HG03457 (cell line): Measurements from ENCODE around the gene ALDH6A1.

Experiments used
- ATAC-seq: cut with Tn5 transposase; IDR thresholded peaks from one replicate; pipeline ENCODE4 v1.9.1; 2021; ENCODE audit warnings: moderate number of reproducible peaks; ENCODE audit not compliant: unreplicated experiment

ALDH6A1 gene

DNA sequence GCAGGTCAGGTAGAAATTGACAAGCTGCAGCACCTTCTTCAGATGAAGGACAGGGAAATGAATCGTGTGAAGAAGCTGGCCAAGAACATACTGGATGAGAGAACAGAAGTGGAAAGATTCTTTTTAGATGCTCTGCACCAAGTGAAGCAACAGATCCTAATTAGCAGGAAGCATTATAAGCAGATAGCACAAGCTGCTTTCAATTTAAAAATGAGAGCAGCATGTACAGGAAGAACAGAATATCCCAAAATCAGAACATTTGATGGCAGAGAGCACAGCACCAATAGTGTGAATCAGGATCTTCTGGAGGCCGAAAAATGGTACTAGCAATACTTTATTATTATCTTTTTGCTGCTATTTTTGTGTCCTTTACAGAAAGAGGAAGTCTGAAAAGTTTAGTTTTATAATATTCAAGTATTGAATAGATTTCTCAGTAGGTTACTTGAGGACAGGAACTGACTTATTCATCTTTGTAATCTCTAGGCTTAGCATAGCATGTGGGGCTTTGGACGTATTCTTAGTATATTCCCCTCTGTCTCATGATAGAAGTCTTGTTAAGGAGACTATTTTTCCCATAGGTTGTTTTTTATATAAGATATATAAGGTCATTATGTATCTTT is 34.3 kb downstream of the ALDH6A1 start:
- no peak for ATAC-seq

GRCh38 chr14:74048281-74048680 is 36.0 kb downstream of the ALDH6A1 start:
- ATAC-seq: no peak

- ATAC-seq: no peak
Measured at GRCh38 chr14:74045522-74045921, 38.7 kb downstream of the ALDH6A1 start.

- no peak for ATAC-seq
Measured at GRCh38 chr14:74042296-74042695, 42.0 kb downstream of the ALDH6A1 start.

GRCh38 chr14:74038020-74038859 is 46.0 kb downstream of the ALDH6A1 start:
- ATAC-seq: no peak

- ATAC-seq: no peak
Measured at GRCh38 chr14:74035556-74035955, 48.7 kb downstream of the ALDH6A1 start.

- no peak for ATAC-seq
Measured at GRCh38 chr14:74034572-74034971, 49.7 kb downstream of the ALDH6A1 start.

DNA sequence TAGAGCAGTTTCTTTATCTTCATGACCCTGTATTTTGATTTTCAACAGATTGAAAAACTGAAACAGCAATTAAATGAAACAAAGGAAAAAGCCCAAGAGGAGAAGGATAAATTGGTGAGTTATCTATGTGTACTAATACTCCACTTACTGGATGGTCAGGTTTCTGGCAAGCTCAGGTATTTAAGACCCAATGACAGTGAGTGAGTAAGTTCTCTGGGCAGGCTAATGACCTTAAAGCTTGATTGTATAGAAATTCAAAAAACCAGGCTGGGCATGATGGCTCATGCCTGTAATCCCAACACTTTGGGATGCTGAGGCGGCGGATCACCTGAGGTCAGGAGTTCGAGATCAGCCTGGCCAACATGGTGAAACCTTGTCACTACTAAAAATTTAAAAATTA is 55.1 kb downstream of the ALDH6A1 start:
- no peak for ATAC-seq

DNA sequence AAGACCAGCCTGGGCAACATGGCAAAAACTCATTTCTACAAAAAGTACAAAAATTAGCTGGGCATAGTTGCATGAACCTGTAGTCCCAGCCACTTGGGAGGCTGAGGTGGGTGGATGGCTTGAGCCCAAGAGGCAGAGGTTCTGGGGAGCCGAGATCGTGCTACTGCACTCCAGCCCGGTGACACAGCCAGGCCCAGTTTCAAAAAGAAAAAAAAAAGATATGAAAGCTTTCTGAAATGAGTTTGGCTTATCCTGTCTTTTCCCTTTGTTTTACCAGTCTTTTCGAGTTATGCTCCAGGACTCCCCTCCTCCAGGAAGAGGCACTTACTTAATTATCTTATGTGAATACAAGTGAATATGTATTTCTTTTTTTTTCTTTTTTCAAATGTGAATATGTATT is 61.9 kb downstream of the ALDH6A1 start:
- no peak for ATAC-seq

DNA sequence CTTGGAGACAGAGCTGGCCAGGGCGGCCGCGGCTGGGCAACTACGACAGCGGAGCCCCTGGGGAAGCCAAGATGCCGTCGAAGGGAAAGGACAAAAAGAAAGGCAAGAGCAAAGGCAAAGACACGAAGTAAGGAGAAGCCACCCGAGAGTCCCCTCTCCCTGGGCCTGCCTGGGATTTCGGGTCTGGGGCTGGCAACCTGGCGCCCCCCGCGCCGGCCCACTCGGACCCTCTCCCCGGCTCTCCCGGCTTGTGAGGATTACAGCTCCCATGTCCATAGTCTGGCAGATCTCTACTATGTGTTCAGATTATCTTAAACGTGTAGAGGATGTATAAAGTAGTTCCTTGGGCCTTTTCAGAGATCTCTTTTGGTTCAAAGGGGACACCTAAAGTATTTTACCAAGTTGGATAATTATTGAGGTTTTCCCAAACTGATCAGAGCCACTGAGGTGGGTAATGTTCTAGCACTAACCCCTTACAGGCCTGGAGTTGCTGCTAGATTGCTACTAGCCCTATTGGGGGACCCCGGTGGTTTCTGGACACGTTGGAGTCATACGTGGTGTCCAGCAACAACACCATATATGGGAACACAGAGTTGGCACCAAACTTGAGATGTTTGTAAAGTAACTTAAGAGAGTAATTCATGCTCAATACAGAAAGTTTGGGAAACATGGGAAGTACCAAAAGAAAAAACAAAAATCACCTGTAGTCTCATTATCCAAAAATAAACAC is 64.7 kb downstream of the ALDH6A1 start:
- no peak for ATAC-seq

GRCh38 chr14:74018586-74019407 is 65.5 kb downstream of the ALDH6A1 start, which contains the start of the genes BBOF1 and ENTPD5:
Gene BBOF1 (plus strand): TSS chr14:74019349. CDS start chr14:74019479, 130 bp downstream.
Gene ENTPD5 (minus strand): TSS chr14:74019288. CDS start chr14:73988102, 31,186 bp downstream.
- ATAC-seq: peak; percentile 68

DNA sequence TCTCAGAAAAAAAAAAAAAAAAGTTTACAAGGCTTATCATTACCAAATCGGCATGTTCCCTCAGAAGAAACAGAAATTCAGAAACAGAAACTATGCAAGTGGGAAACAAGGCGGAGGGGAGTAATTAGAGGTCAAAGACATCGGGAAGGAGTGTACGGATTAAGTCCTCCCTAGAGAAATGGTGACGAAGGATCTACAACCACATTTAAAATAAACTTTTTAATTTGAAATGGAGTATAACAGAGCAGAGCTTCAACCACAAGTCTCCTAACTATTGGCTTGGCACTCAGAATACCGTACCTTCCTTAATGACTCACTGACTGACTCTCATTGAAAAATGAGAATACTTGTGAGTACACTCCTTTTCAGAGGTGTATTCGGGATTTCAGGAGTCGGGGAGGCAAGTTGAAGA is 66.1 kb downstream of the ALDH6A1 start:
- ATAC-seq: no peak

DNA sequence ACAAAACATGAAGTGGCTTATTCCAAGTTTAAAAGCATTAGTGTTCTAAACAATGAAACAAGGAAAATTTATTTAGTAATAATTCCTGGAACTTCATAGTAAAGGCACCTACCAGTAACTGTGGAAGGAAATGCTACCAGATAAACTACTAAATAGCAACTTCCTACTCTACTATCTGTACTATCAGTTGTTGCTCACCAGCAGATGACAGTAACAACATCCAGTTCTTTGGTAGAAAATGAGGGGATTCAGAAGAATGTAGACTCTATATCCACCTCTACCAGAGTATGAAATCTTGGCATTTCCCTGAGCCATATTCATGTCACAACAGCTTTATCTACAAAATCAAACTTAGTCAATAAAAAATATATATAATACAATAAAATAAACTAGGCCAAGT is 68.3 kb downstream of the ALDH6A1 start:
- no peak for ATAC-seq

DNA sequence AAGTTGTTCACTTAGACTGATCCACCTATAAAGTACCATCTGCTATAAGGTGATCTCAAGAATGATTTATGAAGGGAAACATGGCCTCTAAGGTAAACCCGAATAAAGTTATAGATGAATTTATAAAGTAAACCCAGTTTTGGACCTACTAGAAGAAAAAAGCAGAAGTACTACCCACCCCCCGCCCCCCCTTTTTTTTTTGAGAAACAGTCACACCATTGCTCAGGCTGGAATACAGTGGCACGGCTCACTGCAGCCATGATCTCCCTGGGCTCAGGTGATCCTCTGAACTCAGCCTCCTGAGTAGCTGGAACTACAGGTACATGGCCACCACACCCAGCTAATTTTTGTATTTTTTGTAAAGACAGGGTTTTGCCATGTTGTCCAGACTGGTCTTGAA is 69.1 kb downstream of the ALDH6A1 start:
- ATAC-seq: no peak

DNA sequence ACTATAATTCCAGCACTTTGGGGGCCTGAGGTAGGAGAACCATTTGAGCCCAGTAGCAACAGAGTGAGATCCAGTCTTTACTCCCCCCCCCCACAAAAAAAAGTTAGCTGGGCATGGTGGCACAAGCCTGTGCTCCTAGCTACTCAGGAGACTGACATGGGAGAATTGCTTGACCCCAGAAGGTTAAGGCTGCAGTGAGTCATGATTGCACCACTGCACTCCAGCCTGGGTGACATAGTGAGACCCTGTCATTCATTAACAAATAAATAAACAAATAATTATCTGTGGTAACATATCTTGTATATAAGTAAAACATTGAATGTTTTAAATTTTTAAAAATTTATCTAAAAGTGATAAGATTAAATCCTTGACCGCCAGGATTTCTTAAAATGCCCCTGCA is 70.0 kb downstream of the ALDH6A1 start:
- no peak for ATAC-seq

DNA sequence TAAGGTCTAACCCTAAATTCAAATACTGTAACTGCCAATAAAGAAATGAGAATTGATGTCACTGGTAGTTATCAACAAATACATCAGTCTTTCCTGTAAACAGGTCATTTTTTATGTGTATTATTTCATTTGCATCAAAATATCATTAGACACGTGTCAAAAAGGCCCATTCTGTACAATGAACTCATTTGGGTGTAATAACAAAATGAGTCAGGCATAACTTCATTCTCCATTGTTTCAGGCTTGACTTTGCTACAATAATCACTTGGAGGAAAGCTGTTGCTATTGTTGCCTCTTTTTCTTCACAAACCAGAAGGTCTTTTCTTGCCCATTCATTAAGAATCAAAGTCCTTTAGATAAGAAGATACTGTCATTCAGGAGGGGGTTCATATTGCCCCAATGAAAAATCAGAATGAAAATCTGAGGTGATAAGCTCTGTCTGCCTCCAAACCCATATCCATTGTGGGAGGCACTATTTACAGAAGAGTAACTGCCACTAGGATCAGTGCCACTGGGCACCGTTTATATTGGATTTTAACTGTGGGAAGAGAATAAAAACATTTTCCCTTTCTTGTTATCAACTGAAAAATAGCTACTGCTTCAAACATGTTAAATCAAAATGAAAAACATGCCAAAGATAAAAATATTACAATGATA is 75.3 kb downstream of the ALDH6A1 start:
- no peak for ATAC-seq
